ENCODE data around the gene SLX1A.

DNA sequence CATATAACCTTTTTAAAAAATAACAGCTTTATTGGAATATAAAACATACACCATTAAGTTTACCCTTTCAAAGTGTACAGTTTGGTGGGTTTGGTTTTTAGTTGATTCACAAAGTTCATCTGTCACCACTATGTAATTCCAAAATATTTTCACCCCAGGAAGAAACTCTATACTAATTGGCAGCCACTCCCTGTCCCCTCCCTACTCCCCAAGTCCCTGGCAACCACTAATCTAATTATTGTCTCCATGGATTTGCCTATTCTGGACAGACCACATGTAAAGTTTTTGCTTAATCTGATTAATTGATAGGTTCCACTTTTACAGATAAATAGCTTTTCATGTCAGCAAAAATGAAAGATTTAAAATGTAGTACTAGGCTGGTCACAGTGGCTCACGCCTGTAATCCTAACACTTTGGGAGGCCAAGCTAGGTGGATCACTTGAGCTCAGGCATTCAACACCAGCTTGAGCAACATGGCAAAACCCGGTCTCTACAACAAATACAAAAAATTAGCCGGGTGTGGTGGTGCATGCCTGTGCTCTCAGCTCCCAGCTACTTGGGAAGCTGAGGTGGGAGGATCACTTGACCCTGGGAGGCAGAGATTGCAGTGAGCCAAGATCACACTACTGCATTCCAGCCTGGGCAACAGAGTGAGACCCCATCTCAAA lies 45.7 kb upstream of the SLX1A start:
- TF ChIP-seq POLR2A (IDR thresholded peaks at IDR 0.05) (no peak), EP300 (IDR thresholded peaks at IDR 0.05) (no peak)
- TF ChIP-seq, protein P1, sequence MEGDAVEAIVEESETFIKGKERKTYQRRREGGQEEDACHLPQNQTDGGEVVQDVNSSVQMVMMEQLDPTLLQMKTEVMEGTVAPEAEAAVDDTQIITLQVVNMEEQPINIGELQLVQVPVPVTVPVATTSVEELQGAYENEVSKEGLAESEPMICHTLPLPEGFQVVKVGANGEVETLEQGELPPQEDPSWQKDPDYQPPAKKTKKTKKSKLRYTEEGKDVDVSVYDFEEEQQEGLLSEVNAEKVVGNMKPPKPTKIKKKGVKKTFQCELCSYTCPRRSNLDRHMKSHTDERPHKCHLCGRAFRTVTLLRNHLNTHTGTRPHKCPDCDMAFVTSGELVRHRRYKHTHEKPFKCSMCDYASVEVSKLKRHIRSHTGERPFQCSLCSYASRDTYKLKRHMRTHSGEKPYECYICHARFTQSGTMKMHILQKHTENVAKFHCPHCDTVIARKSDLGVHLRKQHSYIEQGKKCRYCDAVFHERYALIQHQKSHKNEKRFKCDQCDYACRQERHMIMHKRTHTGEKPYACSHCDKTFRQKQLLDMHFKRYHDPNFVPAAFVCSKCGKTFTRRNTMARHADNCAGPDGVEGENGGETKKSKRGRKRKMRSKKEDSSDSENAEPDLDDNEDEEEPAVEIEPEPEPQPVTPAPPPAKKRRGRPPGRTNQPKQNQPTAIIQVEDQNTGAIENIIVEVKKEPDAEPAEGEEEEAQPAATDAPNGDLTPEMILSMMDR (IDR thresholded peaks at IDR 0.05), result no peak
